Natural killer cell treated with Interleukin-12 subunit alpha and Interleukin-12 subunit beta and Interleukin-15 and Interleukin-18, amount 100 ng/mL, for 72 hours (primary cell): ENCODE results near the gene ENTPD6. TPM values are rescaled to one million over a fixed set of nuclear protein-coding genes. Genes with fewer than 3 reads are reported as not detected.

Experiments
- ATAC-seq, 2 donors: fragments of 150-1000 bp; cut with Tn5 transposase in 1 of 2; sonication (Bioruptor Pico), chemical (Tn5 transposase) in 1 of 2; 2 replicates each; pipeline ENCODE4 v1.10.0; 2021
- DNase-seq: peaks from one replicate; pipeline ENCODE4 v3.0.0; 2022; ENCODE audit warnings: low spot score
- H3K27ac Mint-ChIP-seq, 2 donors: 1 replicate in 1 of 2; 2 replicates in 1 of 2; pipeline ENCODE4 v1.8.0; 2022; ENCODE audit warnings: mixed read lengths in 2 of 2, mild to moderate bottlenecking in 1 of 2, moderate library complexity in 1 of 2
- H3K27me3 Mint-ChIP-seq, 2 donors: 1 replicate in 1 of 2; 2 replicates in 1 of 2; pipeline ENCODE4 v1.8.0; 2022; ENCODE audit warnings: mixed read lengths in 2 of 2
- H3K36me3 Mint-ChIP-seq: one replicate; pipeline ENCODE4 v1.8.0; 2022; ENCODE audit warnings: mixed read lengths
- H3K4me1 Mint-ChIP-seq, 2 donors: 1 replicate in 1 of 2; 2 replicates in 1 of 2; pipeline ENCODE4 v1.8.0; 2022; ENCODE audit warnings: low read depth in 2 of 2, mixed read lengths in 2 of 2, mild to moderate bottlenecking in 1 of 2
- H3K4me3 Mint-ChIP-seq: one replicate; pipeline ENCODE4 v1.8.0; 2022; ENCODE audit warnings: mixed read lengths
- H3K9me3 Mint-ChIP-seq: 2 replicates; pipeline ENCODE4 v1.8.0; 2022; ENCODE audit warnings: mixed read lengths
- total RNA-seq, 2 donors: library from RNA; stranded (reverse); gene quantifications; one replicate each; pipeline ENCODE4 v1.2.3, GENCODE V29; 2022

Gene ENTPD6
- total RNA-seq, 2 donors from 2014 or later = 24.9 to 58.7 TPM

- Mint-ChIP-seq H3K9me3 (no peaks in the 10 kb centered on the region), H3K4me3 (no peak overlapping the region), H3K27me3 (no peaks in the 10 kb centered on the region), H3K4me1 (no peaks in the 10 kb centered on the region), H3K36me3 (no peaks in the 10 kb centered on the region), H3K27ac (no peak overlapping the region)
- no peak for ATAC-seq
- DNase-seq = no peak
These were observed 23.9 kb downstream of the ENTPD6 start for GRCh38 chr20:25219365-25219764.

DNA sequence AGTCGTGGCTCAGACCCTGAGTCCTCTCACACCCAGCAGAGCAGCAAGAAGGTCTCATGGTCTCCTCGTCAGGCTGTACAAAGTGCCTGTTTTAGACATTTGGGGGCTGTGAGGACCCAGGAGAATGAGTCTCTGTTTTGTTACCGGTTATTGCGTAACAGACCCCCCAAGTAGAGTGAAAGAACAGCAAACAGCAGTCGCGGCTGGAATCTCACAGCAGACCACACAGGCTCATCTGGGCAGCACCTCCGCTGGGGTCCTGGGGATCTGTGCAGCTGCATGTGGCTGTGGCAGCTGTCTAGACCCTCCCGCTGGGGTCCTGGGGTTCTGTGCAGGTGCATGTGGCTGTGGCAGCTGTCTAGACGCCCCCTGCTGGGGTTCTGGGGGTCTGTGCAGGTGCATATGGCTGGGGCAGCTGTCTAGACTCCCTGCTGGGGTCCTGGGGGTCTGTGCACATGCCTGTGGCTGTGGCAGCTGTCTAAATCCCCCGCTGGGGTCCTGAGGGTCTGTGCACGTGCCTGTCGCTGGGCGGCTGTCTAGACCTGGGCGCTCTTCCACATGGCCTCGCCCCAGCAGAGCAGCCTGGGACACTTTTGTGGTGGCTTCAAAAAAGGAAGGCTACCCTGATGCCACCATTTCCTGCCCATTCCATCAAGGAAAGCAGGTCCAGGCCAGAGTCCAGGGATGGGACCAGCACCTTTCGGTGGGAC is 24.7 kb downstream of the ENTPD6 start:
- Mint-ChIP-seq H3K27me3 (no peaks in the 10 kb centered on the region), H3K27ac (no peak overlapping the region), H3K36me3 (no peaks in the 10 kb centered on the region), H3K4me3 (no peak overlapping the region), H3K9me3 (no peaks in the 10 kb centered on the region), H3K4me1 (no peaks in the 10 kb centered on the region)
- no peak for DNase-seq
- no peak for ATAC-seq

DNA sequence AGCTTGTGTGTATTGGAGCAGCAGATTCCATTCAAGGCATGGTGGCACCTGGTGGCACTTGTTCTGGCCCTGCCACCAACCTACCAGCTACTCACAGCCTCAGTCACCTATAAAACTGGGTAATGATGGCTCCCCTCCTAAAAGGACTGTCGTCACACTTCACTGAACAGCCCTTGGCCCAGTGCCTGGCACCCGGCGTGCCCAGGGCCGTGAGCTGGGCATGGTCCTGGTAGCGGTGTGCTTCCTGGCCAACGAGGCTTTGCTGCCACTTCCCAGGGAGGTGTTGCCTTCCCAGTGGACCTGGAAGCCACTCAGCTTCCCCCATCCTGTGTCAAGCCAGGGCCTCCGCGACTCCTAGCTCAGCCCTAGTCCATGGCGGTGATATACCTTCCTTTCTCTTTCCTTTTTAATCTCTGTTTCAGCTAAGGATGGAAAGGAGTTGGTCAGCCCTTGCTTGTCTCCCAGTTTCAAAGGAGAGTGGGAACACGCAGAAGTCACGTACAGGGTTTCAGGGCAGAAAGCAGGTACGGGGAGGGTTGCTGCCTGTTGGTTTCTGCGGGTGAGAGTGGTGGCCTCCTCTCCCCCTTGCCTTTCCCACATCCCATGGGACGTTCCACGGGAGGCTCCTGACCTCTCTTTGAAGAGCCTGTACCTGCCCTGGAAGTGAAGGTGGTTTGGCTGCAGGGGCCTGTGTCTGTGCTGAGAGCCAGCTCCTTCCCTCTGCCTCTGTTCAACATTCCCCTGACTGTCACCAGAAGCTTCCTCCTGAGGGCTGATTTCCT is 25.5 kb downstream of the ENTPD6 start:
- no peak overlapping the region for H3K4me3 Mint-ChIP-seq
- no peaks in the 10 kb centered on the region for H3K9me3 Mint-ChIP-seq
- H3K27ac Mint-ChIP-seq = no peak overlapping the region
- DNase-seq = no peak
- no peaks in the 10 kb centered on the region for H3K4me1 Mint-ChIP-seq
- H3K27me3 Mint-ChIP-seq = no peaks in the 10 kb centered on the region
- no peaks in the 10 kb centered on the region for H3K36me3 Mint-ChIP-seq
- ATAC-seq = no peak

DNA sequence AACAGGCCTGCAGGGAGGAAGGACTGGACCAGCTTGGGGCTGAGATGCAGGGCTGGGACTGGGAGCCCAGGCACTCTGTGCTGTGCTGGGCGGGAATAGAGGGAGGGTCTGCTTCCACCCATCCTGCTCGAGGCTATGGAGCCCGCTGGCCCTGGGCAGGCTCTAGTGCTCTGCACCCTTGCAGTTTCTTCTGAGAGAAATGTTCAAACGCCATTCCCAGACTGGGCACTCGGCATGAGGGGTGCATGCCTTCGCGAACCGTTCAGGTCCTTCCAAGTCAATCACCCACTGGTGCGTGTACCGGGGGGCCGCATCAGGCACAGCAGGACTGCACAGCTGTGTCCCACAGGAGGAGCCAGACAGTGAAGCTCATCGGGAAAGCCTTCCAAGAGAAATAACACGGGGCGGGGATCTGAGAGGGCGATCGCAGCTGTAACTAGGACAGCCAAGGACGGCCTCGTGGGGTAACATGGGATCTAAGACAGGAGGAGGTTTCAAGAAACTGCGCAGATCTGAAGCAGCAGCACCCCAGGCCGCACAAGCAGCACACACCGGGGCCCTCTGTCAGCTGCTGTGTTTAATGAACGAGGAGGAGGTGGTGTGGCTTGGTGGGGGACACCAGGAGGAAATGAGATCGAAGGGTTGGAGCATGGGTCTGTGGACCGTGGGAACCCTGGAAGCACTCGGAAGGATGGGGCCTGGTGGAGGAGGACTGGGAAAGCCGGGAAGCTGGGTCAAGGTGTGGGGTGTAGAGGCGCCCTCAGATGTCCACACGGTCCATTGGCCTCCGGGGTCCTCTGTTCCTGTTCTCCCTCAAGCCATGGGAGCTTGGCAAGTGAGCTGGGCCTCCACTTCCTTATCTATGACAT is 26.3 kb downstream of the ENTPD6 start:
- H3K36me3 Mint-ChIP-seq = no peaks in the 10 kb centered on the region
- no peaks in the 10 kb centered on the region for H3K4me1 Mint-ChIP-seq
- no peaks in the 10 kb centered on the region for H3K9me3 Mint-ChIP-seq
- DNase-seq (no peak), ATAC-seq (no peak)
- H3K4me3 Mint-ChIP-seq = no peak overlapping the region
- no peak overlapping the region for H3K27ac Mint-ChIP-seq
- no peaks in the 10 kb centered on the region for H3K27me3 Mint-ChIP-seq

DNA sequence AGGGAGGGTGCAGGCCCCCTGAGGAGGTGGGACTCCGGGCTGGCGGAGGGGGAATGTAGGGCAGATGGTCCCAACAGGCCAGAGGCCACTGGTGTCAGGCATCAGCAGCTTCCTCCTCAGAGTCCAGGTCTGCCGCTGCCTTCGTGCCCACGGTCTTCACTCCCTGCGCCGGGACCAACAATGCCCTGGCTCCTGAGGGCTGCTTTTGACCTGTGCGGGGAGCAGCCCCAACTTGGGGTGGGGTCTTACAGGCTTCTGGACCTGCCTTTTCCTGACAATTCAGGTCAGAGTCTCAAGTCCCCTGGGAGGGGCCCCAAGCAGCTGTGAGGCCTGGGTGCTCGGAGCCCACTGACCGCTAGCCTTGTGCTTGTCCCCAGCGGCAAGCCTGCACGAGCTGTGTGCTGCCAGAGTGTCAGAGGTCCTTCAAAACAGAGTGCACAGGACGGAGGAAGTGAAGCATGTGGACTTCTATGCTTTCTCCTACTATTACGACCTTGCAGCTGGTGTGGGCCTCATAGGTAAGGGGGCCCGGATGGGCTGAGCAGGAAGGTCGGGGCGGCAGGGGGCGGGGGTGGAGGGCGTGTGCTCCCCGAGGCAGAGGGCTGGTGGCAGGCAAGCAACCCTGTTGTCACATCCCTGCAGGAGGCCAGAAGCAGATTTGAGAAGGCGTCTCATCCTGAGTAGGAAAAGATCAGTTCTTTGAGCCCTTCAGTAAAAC is 27.1 kb downstream of the ENTPD6 start:
- no peak for DNase-seq
- Mint-ChIP-seq H3K27me3 (no peaks in the 10 kb centered on the region), H3K9me3 (no peaks in the 10 kb centered on the region), H3K4me1 (no peaks in the 10 kb centered on the region), H3K27ac (no peak overlapping the region), H3K4me3 (no peak overlapping the region), H3K36me3 (no peaks in the 10 kb centered on the region)
- ATAC-seq = no peak

DNA sequence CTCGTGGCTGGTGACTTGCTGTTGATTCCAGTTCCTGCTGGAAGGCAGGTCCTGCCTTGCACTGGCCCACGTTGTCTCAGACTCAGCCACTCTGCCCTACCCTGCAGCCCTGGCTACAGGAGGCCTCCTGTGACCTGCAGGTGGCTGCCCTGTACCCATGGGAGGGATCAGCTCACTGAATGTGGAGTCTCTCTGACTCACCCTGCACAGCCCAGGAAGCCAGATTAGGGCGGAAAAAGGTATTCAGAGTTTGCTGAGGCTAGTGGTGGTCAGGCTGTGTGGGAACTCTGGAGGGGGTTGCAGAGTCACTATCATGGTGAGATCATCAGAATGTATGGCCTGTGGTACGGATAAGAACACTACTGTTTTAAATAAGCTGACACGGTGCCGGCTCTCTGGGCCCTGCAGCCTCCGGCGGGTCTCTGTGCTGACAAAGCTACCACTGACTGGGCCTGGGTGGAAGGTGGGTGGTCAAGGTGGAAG is 27.7 kb downstream of the ENTPD6 start:
- DNase-seq = no peak
- Mint-ChIP-seq H3K36me3 (no peaks in the 10 kb centered on the region), H3K4me1 (no peaks in the 10 kb centered on the region)

DNA sequence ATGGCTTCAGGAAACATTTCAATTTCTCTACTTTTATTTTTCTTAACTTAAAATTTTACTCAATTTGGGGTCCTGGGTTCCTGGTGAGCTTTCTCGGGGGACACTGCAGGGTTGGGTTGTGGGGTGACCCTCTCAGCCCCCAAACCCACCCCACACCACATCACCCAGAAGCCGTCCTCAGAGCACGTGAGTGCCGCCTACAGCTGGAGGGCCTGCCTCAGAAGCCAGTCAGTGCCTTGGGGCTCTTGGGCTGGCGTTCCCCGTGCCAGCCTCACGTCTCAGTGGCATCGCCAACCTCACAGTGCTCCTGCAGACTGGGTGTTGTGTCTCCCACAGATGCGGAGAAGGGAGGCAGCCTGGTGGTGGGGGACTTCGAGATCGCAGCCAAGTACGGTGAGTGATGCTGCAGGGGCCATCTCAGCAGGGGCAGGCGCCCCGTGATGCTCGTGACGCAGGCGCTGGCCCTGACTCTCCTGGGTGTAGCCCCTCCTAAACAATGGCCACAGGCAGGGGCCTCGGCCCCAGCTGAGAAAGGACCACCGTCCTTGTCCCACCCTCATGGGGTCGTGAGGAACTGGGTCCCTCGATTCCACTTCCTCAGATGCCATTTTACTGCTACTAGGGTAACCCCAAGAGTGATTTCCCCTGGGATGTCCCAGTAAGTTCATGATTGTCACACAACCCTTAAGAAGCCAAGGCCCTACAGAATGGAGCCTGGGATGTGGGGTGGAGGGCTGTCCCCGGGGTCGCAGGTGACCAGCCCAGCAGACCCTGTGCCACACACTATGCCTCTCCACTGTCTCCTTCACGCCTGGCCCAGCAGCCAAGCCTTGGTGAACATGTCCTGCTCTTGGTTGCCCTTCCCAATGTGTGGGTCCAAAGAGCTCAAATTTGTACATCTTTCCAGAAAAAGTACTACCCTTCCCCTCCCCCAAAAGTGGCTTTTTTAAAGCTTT is 28.5 kb downstream of the ENTPD6 start:
- H3K4me1 Mint-ChIP-seq = no peaks in the 10 kb centered on the region
- no peak for ATAC-seq
- H3K27ac Mint-ChIP-seq = no peak overlapping the region
- no peaks in the 10 kb centered on the region for H3K27me3 Mint-ChIP-seq
- H3K4me3 Mint-ChIP-seq = no peak overlapping the region
- H3K36me3 Mint-ChIP-seq = no peaks in the 10 kb centered on the region
- no peak for DNase-seq
- H3K9me3 Mint-ChIP-seq = no peaks in the 10 kb centered on the region

More for the DNA sequence above, 27.7 kb downstream of the ENTPD6 start:
- Mint-ChIP-seq H3K4me3 (no peak overlapping the region), H3K9me3 (no peaks in the 10 kb centered on the region), H3K27me3 (no peaks in the 10 kb centered on the region), H3K27ac (no peak overlapping the region)
- peak; percentile 29 to 49 for ATAC-seq

DNA sequence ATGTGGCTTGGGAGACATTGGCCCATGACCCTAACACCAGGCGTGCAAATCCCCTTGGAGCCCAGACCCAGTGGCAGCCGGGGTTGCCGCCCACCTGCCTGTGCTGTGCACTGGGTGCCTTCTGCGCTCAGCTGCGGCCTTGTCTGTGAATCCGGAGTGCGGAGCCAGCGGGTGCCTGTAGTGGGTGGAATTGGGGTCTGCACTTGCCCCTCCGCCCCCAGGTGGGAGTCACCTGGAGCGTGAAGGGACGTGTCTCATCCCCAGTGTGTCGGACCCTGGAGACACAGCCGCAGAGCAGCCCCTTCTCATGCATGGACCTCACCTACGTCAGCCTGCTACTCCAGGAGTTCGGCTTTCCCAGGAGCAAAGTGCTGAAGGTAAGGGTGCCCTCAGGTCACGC is 29.4 kb downstream of the ENTPD6 start:
- Mint-ChIP-seq H3K36me3 (no peaks in the 10 kb centered on the region), H3K4me1 (no peaks in the 10 kb centered on the region), H3K27ac (no peak overlapping the region), H3K4me3 (no peak overlapping the region), H3K9me3 (no peaks in the 10 kb centered on the region), H3K27me3 (no peaks in the 10 kb centered on the region)
- ATAC-seq (no peak), DNase-seq (no peak)

GRCh38 chr20:25225642-25226432 is 30.3 kb downstream of the ENTPD6 start:
- no peak overlapping the region for H3K4me3 Mint-ChIP-seq
- no peaks in the 10 kb centered on the region for H3K27me3 Mint-ChIP-seq
- no peaks in the 10 kb centered on the region for H3K4me1 Mint-ChIP-seq
- DNase-seq (no peak), ATAC-seq (no peak)
- no peaks in the 10 kb centered on the region for H3K9me3 Mint-ChIP-seq
- no peaks in the 10 kb centered on the region for H3K36me3 Mint-ChIP-seq
- no peak overlapping the region for H3K27ac Mint-ChIP-seq

- no peaks in the 10 kb centered on the region for H3K36me3 Mint-ChIP-seq
- no peak for DNase-seq
- no peak overlapping the region for H3K4me3 Mint-ChIP-seq
- no peak for ATAC-seq
- H3K4me1 Mint-ChIP-seq = no peaks in the 10 kb centered on the region
- no peaks in the 10 kb centered on the region for H3K27me3 Mint-ChIP-seq
- no peaks in the 10 kb centered on the region for H3K9me3 Mint-ChIP-seq
- H3K27ac Mint-ChIP-seq = no peak overlapping the region
These were observed 31.2 kb downstream of the ENTPD6 start for GRCh38 chr20:25226433-25227316.

DNA sequence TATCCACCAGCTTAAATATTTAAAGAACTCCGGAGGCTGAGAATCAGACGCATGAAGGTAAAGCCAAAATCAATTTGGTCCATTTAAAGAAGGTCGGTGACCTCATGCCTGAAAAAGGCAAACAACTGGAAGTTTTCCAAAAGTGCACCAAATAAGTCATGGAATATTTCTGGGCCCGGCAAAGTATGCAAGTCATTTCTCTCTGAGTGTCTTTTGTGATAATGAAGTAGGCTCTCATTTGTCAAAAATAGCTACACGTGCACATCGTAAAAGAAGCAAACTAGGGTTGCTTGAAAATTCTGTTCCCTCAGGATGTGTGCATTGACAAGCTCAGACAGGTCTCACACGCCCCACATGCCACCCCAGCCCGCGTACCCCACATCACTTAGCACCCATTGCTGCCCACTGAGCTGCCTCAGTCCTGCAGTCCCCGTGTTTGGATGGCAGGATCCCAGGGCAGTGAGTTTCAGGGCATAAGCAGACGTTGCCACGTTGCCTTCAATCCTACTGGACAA is 31.9 kb downstream of the ENTPD6 start:
- Mint-ChIP-seq H3K27me3 (no peaks in the 10 kb centered on the region), H3K27ac (no peak overlapping the region), H3K36me3 (no peaks in the 10 kb centered on the region), H3K9me3 (no peaks in the 10 kb centered on the region), H3K4me1 (no peaks in the 10 kb centered on the region), H3K4me3 (no peak overlapping the region)
- ATAC-seq (no peak), DNase-seq (no peak)
